ENCODE data around the gene ADCY5. TPM values are rescaled to one million over a fixed set of nuclear protein-coding genes. Genes with fewer than 3 reads are reported as not detected.

The ADCY5 gene
- polyA plus RNA-seq, 3 donors: not detected

DNA sequence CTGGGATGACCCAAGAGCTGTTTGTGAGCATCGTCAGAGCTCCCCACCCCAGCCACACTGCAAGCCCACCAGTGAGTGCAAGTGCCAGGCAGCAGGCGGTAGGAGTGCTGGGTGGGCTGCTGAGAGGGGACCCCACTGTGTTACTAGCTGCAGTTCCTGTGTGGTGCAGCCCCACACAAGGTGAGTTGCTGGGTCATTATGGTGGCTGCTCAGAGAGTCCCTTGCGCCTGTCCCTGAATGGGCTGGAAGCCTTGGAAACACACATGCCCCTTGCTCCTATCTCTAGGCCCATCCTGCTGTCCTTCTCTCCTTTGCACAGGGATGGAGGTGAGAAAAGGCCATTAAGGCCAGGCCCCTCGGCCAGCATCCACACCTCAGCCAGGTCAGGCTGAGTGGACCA, 163.4 kb downstream of the ADCY5 start:
- no peaks in the 10 kb centered on the region for H3K4me1 ChIP-seq (ENCODE audit: control insufficient read depth in 1 of 2, insufficient read depth in 2 of 2, low read length in 2 of 2)
- H3K36me3 ChIP-seq (replicated peaks in 1 of 2; ENCODE audit: control insufficient read depth in 1 of 2, insufficient read depth in 2 of 2, low read length in 2 of 2): no peaks in the 10 kb centered on the region
- no peaks in the 10 kb centered on the region for H3K79me2 ChIP-seq (ENCODE audit: insufficient read depth, low read length)
- Mint-ChIP-seq H3K4me1 (no peaks in the 10 kb centered on the region), H3K36me3 (no peaks in the 10 kb centered on the region), H3K9me3 (no peaks in the 10 kb centered on the region), H3K4me3 (no peak overlapping the region), H3K27ac (no peak overlapping the region), H3K27me3 (ENCODE audit: low read depth in 3 of 3) (peaks cover 4 to 5% (median 5%) of the 10 kb centered on the region in 3 donors)
- intact Hi-C loops (cut with micrococcal nuclease): no loop called here
- H3K27me3 ChIP-seq (ENCODE audit: control insufficient read depth in 2 of 2, insufficient read depth in 2 of 2, low read length in 2 of 2): no peaks in the 10 kb centered on the region
- no peaks in the 10 kb centered on the region for H4K20me1 ChIP-seq (ENCODE audit: insufficient read depth, low read length)
- TF ChIP-seq, protein P1, sequence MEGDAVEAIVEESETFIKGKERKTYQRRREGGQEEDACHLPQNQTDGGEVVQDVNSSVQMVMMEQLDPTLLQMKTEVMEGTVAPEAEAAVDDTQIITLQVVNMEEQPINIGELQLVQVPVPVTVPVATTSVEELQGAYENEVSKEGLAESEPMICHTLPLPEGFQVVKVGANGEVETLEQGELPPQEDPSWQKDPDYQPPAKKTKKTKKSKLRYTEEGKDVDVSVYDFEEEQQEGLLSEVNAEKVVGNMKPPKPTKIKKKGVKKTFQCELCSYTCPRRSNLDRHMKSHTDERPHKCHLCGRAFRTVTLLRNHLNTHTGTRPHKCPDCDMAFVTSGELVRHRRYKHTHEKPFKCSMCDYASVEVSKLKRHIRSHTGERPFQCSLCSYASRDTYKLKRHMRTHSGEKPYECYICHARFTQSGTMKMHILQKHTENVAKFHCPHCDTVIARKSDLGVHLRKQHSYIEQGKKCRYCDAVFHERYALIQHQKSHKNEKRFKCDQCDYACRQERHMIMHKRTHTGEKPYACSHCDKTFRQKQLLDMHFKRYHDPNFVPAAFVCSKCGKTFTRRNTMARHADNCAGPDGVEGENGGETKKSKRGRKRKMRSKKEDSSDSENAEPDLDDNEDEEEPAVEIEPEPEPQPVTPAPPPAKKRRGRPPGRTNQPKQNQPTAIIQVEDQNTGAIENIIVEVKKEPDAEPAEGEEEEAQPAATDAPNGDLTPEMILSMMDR (IDR thresholded peaks at IDR 0.05): no peak
- no peak overlapping the region for H3K27ac ChIP-seq (ENCODE audit: low read depth in 1 of 2, low read length in 2 of 2)
- no peak for DNase-seq
- no peak overlapping the region for H2AFZ ChIP-seq (ENCODE audit: insufficient read depth, low read depth, low read length, poor library complexity, severe bottlenecking)
- no peaks in the 10 kb centered on the region for H3K9me3 ChIP-seq (replicated peaks in 1 of 2; ENCODE audit: control insufficient read depth in 1 of 2, insufficient read depth in 1 of 2, low read length in 2 of 2)
- WGBS (ENCODE audit: insufficient coverage): 100% methylated on average over 2 of the region's 4 CpGs
- H3K4me2 ChIP-seq (replicated peaks; ENCODE audit: extremely low read depth, low read length, poor library complexity, severe bottlenecking): no peak overlapping the region
- H3K4me3 ChIP-seq (replicated peaks in 1 of 3; ENCODE audit: low read depth in 2 of 3, low read length in 3 of 3): no peak overlapping the region
- H3K9ac ChIP-seq (ENCODE audit: insufficient read depth, low read length, poor library complexity, severe bottlenecking): no peak overlapping the region

DNA sequence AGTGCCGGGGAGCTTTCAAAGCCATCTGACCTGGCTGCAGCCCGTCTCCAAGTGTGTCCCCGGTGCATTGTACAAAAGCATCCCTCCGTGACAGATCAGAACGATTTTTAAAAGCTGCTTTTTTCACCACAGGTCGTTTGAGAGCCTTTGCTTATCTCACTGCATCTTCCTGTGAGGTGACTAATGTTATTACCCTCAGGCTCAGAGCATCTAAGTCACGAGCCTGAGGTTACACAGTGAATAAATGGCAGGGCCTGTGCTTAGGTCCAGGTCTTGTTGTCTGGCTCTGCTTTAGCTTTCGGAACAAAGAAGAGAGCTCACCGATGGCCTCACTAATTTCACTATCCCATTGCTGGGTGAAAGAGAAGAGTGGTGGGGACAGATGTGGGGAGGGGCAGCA, 163.8 kb downstream of the ADCY5 start:
- TF ChIP-seq, protein P1 (IDR thresholded peaks at IDR 0.05): no peak
- Mint-ChIP-seq H3K4me3 (no peak overlapping the region), H3K27ac (no peak overlapping the region)

More for the DNA sequence above, 163.8 kb downstream of the ADCY5 start:
- Histone ChIP-seq H3K4me3 (replicated peaks in 1 of 3; ENCODE audit: low read depth in 2 of 3, low read length in 3 of 3) (no peak overlapping the region), H2AFZ (ENCODE audit: insufficient read depth, low read depth, low read length, poor library complexity, severe bottlenecking) (no peak overlapping the region), H3K9ac (ENCODE audit: insufficient read depth, low read length, poor library complexity, severe bottlenecking) (no peak overlapping the region), H3K27ac (ENCODE audit: low read depth in 1 of 2, low read length in 2 of 2) (no peak overlapping the region), H3K36me3 (replicated peaks in 1 of 2; ENCODE audit: control insufficient read depth in 1 of 2, insufficient read depth in 2 of 2, low read length in 2 of 2) (no peaks in the 10 kb centered on the region), H4K20me1 (ENCODE audit: insufficient read depth, low read length) (no peaks in the 10 kb centered on the region), H3K4me2 (replicated peaks; ENCODE audit: extremely low read depth, low read length, poor library complexity, severe bottlenecking) (no peak overlapping the region), H3K9me3 (replicated peaks in 1 of 2; ENCODE audit: control insufficient read depth in 1 of 2, insufficient read depth in 1 of 2, low read length in 2 of 2) (no peaks in the 10 kb centered on the region), H3K4me1 (ENCODE audit: control insufficient read depth in 1 of 2, insufficient read depth in 2 of 2, low read length in 2 of 2) (no peaks in the 10 kb centered on the region), H3K79me2 (ENCODE audit: insufficient read depth, low read length) (no peaks in the 10 kb centered on the region), H3K27me3 (ENCODE audit: control insufficient read depth in 2 of 2, insufficient read depth in 2 of 2, low read length in 2 of 2) (no peaks in the 10 kb centered on the region)
- intact Hi-C loops (cut with micrococcal nuclease): no loop called here
- Mint-ChIP-seq H3K36me3 (no peaks in the 10 kb centered on the region), H3K27me3 (ENCODE audit: low read depth in 3 of 3) (peaks cover 4 to 5% (median 5%) of the 10 kb centered on the region in 3 donors), H3K9me3 (no peaks in the 10 kb centered on the region), H3K4me1 (no peaks in the 10 kb centered on the region)
- no peak for DNase-seq
- WGBS (ENCODE audit: insufficient coverage): 85% methylated on average over 6 of the region's 9 CpGs

Data from CD14-positive monocyte (primary cell).